GM21723 (cell line): ENCODE results near the gene SOX5.

Source experiments
- ATAC-seq: cut with Tn5 transposase; IDR thresholded peaks from one replicate; pipeline ENCODE4 v1.9.1; 2021; ENCODE audit warnings: mild to moderate bottlenecking, moderate library complexity; ENCODE audit not compliant: unreplicated experiment

SOX5 gene

DNA sequence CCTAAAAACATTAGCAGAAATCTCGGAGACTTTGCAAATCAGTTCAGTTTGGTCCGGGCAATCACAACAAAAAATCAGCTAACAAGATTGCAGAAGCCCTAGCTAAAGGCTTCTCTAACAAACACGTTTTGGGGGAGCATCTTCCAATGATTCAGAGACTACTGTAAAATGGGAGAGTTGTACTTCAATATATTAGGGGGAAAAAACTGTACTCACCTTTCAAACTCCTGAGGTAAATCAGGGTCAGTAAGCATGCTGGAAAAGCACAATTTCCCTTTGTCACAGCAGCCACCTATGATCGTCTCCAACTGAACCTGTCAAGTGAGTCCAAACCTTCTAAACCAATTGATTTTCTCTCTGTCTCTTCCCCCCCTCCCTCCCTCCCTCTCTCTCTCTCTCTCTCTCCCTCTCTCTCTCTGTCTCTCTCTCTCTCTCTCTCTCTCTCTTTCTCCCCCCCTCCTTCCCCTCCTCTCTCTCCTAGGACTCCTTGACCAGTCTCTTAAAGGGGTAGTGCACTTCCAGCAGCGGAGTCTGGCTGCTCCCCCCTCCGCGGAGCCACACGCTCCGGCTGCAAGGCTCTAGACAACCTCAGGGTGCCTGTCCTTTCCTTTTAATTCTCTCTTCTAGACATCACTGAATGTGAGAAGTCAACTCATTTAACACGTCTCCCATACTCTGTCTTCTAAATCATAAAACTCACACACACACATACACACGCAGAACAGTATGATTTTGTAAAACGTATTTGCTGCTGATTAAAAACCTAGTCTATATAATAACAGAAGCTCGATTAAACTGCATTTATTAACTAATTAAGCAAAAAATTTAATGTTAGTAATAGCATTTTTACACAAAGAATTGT, at the start of gene SOX5:
Gene SOX5, minus strand, starts transcription at position 323 of the 862 bp plus-strand sequence. Its CDS starts 69 bp downstream, at position 254.
- ATAC-seq: no peak

DNA sequence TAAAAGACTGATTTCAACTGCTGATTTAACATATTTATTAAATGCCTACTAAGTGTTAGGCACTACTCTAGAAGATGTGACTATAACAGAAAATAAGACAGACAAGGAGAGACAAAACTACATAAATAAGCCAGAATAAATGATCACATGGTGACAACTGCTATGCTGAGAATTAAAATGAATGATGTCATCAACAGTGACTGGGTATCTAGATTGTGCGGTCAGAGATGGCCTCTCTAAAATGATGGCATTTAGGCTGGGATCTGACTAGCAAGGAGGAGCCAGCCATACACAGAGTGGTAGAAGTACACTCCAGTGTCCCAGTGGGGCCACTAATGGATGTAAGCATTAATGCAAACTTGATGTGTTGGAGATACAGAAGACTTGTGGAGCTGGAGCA, 37.6 kb upstream of the SOX5 start:
- no peak for ATAC-seq

DNA sequence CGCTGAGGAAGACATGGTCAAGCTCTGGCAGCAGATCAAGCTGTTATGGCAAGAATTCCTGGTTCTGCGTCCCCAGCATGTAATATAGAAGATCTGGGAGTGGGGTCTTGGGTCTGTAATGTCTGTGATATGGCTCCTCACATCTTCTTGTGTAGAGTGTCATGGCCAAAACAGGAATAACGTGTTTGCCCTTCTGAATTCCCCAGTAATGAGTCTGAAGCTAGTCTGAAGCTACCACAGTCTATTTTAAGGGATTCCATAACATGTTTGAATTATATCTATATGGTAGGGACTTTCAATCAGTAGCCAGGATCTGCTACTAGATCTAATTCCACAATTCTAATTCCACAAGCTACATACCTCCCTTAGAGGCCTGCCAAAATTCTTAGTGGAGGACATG, 31.4 kb upstream of the SOX5 start:
- ATAC-seq: no peak

- ATAC-seq: no peak
These were observed 15.3 kb upstream of the SOX5 start for GRCh38 chr12:23964812-23965211.

DNA sequence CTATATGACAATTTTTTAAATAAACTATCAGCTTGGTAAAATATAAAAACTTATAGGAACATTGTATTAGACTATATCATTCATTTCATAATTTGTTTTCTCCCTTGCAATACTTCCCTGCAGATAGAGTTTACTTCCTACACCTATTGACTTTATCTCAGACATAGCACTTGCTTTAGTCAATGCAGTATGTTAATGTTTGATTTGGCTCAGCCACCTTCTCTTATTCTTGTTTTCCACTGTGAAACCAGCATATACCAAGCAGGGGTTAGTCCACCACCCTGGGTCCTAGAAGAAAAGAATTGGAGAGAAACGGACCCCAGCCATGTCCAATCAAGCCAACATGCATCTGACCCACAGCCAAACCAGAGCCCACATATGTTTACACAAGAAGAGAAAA, 10.4 kb upstream of the SOX5 start:
- no peak for ATAC-seq

GRCh38 chr12:23954332-23954731, 4.9 kb upstream of the SOX5 start:
- ATAC-seq: no peak

DNA sequence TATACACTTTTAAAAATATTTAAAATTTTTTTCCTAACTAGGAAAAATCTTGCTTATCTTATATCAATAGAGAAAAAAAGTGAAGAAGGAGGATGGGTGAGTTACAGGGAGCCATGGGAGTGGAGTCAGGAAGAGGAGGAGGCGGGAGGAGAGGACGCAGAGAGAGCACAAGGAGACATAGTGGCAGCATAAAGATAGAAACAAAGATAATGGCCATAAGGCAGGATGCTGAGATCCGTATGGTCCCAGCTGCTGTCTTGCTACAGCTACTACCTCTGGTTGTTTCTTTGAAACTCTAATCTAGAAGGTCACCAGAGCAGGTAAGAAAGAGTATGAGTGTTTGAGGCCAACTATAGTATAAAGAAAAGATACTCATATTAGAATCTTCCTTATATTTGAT, 2.6 kb upstream of the SOX5 start:
- ATAC-seq: no peak

GRCh38 chr12:23950775-23951451, 1.4 kb upstream of the SOX5 start:
- no peak for ATAC-seq

GRCh38 chr12:23950210-23950774, 822 bp upstream of the SOX5 start:
- no peak for ATAC-seq

DNA sequence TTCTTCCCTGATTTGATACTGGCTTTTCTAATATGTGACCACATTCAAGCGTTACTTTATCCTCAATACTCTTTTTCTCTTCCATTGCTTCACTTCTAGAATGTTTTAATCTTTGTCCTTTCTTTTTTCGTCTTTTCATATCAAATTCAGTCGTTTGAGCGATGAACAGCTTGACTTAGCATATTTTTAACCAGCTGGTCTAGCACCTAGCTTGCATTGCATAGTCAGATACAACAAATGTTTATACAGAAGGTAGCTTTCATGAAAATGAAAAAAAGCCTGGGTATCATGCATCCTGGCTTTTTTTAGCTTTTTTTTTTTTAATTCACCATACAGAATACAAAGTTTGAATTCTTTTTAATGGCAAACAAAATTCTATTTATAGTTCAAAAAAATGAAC, 1.2 kb downstream of the SOX5 start:
- no peak for ATAC-seq

DNA sequence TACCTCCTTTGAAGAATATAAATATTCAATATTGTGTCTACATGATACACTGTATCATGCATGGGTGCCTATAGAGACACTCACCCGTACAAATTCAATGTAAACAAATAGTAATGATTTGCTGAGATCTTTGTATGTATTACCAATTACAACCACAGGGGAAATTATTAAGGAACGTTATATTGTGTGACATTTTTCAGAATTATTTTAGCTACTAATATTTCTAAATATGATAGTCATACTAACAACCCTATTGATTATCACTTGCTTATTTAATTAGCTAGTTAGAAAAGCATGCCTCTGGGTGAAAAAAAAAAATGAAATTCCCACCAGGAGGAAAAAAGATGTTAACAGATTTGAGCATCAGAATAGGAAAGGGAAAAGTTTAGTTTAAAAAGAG, 2.1 kb downstream of the SOX5 start:
- ATAC-seq: no peak

DNA sequence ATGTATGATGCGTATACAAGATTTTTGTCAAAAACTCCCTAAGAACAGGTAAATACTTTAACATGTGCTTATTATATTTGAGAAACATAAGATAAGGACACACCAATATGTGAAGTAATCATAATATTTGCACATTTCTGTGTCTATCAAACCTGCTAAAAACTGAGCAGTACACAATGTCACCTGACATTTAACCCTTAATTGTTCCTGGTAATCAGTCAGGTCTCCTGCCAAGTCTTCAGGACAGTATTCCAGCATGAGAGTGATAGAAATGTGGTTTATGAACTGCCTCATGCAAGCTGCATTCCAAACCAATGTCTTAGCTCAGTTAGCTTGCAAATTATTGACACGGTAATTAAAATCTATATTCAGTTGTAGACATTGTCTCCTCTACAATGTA, 4.2 kb downstream of the SOX5 start:
- ATAC-seq: no peak

- ATAC-seq: no peak
These were observed 5.4 kb downstream of the SOX5 start for GRCh38 chr12:23944067-23944466.

- ATAC-seq: no peak
These were observed 6.6 kb downstream of the SOX5 start for GRCh38 chr12:23942841-23943240.

- no peak for ATAC-seq
These were observed 7.7 kb downstream of the SOX5 start for GRCh38 chr12:23941780-23942179.

DNA sequence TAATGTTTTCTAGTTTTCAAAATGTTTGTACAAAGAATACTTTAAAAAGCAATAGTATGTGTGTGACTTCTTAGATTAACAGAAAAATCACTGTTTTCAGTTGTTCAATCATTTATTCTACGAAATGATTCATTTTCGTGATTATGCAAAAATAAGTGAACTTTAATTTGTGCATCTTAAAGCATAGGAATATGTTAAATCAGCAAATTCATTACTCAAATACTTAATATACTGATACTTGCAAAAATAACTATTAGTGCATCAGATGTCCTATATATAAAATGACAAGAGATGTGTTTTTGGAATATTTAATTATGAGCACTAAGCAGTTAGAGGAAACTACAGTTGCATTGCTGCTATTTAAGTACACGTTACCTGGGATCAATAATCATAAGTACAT, 11.0 kb downstream of the SOX5 start:
- ATAC-seq: no peak

DNA sequence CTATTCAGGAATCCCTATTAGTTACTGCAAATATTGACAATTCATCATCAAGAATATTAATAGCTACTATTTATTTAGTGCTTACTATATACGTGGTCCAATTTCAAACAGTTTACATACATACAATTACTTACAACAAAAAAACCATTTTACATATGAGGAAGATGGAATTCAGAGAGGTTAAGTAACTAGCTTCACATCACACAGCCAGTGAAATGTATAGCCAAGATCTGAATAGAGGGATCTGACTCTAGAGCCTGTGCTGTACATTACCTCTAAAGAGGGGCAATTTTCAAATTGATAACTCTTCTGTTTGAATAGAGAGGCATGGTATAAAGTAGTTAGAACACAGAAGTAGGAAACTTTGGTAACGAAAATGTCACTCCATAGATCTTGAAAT, 18.3 kb downstream of the SOX5 start:
- no peak for ATAC-seq

- ATAC-seq: no peak
These were observed 18.9 kb downstream of the SOX5 start for GRCh38 chr12:23930599-23930998.

DNA sequence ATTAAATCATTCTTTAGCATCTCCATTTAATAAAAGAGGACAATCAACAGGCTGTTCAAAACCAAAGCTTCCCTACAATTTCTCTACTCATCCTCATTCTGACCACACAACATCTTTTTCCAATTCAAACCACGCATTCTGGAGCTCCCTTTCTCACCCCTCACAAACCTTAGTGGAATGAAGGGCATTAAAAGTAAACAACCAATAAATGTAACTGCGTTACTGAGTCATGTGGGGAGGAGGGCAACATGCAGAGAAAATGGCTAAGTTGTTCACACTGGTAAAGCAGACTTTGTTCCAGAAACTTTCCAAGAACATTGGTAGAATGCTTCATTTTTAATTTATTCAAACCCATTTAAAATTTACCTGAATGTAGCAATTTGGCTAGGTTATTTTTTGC, 19.6 kb downstream of the SOX5 start:
- no peak for ATAC-seq

- ATAC-seq: no peak
These were observed 21.6 kb downstream of the SOX5 start for GRCh38 chr12:23927907-23928306.

DNA sequence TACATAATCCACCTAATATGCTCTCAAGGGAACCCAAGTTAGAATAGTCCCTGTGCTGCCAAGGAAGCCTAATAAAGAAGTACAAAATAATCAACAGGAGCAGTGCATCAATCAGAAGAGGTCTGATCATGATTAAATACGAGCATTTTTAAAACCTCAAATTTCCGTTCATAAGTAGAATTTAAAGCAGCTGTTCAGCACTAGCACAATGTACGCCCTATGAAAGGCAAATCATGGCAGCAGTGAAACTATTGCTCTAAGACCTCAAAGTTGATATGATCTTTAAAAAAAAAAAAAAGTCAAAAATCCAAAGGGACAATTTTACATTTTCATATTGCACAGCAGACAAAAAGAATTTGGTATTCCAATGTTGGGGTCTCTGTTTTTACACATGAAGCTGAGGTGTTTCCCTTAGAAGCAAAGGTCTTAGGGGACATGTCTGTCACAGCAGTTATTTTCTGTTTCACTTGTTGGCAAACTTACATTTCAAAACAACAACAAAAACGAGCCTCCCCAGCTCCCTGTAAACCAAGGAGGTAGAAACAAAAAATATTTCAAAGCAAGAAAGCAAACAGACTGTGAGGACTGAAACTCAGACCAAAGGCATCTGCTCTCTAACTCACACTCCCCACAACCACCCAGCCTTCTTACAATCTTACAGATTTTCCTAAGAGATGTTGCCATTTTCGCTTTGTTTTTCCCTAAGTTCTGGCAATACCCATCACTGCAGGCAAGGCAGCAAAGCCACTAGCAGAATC, 28.2 kb downstream of the SOX5 start:
- no peak for ATAC-seq
